Activated CD8-positive, alpha-beta T cell treated with anti-CD3 and anti-CD28 coated beads, Interleukin-2, amount 10 ng/mL, durations not matched to agents 7 days and 5 days (primary cell): ENCODE results near the gene FAR2. TPM values are rescaled to one million over a fixed set of nuclear protein-coding genes. Genes with fewer than 3 reads are reported as not detected.
"Not testable (repeated sequence)": the region's sequence is repeated elsewhere in the genome, so short reads cannot be mapped to it uniquely, and the experiment has no call there.

Source experiments
- ATAC-seq: fragments of 150-1000 bp; cut with Tn5 transposase; one replicate; pipeline ENCODE4 v1.10.0; 2021; ENCODE audit warnings: moderate library complexity
- CTCF ChIA-PET: fragments of 350-600 bp; sonication (Branson Sonifier 250); formaldehyde crosslinking; loops from one replicate; lab custom pipeline; 2021; ENCODE audit warnings: antibody characterized with exemption; lab: Charles Lee
- POLR2A ChIA-PET: fragments of 350-600 bp; sonication (Branson Sonifier 250); formaldehyde crosslinking; loops from one replicate; lab custom pipeline; 2021; ENCODE audit warnings: antibody characterized with exemption; lab: Charles Lee
- DNase-seq: peaks from one replicate; pipeline ENCODE4 v3.0.0-alpha.2; 2020
- H3K27ac Mint-ChIP-seq: one replicate; pipeline ENCODE4 v1.8.0; 2021; ENCODE audit warnings: mild to moderate bottlenecking, mixed read lengths
- H3K27me3 Mint-ChIP-seq: one replicate; pipeline ENCODE4 v1.8.0; 2021; ENCODE audit warnings: low read depth, mixed read lengths
- H3K36me3 Mint-ChIP-seq: one replicate; pipeline ENCODE4 v1.8.0; 2021; ENCODE audit warnings: low read depth, mixed read lengths
- H3K4me1 Mint-ChIP-seq: one replicate; pipeline ENCODE4 v1.8.0; 2021; ENCODE audit warnings: low read depth, mixed read lengths
- H3K4me3 Mint-ChIP-seq: one replicate; pipeline ENCODE4 v1.8.0; 2021; ENCODE audit warnings: mild to moderate bottlenecking, mixed read lengths
- H3K9me3 Mint-ChIP-seq: one replicate; pipeline ENCODE4 v1.8.0; 2022; ENCODE audit warnings: mixed read lengths; ENCODE audit not compliant: insufficient read depth
- total RNA-seq, 2 experiments: library from RNA; stranded (reverse); gene quantifications; one replicate each; pipeline ENCODE4 v1.2.3, GENCODE V29; 2021

FAR2 gene
- total RNA-seq, 2 experiments from 2014 or later = 16.7 to 20.8 TPM

DNA sequence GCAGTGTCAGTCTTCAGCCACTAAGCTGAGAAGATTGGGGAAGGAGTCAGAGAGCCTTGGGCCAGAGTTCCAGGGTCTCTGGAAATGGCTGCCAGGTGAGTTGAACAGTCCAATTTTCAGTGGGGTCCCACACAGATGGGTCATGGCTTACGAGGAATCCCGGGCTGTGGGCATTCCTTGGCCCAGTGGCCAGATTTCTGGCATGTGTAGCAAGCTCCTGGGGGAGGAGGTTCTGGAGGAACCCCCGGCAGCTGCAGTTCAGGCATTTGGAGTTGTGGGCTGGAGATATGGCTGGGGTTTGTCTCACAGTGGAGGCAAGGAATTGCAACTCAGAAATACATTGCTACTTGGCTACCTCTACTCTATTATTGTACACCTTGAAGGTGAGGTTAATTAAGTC, 10.8 kb upstream of the FAR2 start:
- ATAC-seq, H3K4me3 Mint-ChIP-seq, H3K27ac Mint-ChIP-seq: not testable (repeated sequence)

DNA sequence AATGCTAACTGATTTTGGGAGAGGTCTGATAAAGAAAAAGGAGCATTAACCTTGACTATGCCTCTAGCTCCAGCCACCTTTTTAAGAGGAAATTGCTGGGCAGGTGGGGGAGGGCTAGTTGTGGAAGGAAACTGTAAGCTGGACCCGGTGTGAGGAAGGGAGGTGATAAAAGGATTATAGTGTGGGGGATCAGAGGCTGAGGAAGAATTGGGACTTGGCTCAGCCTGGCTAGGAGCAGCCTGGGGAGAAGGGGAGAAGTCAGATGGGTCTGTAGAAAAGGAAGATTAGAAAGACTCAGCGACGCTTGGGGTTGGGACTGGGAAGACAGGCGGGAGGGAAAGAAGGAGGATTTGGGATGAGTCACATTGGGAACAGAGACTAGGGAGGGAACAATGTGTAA, 10.2 kb upstream of the FAR2 start:
- POLR2A ChIA-PET, H3K27me3 Mint-ChIP-seq, H3K36me3 Mint-ChIP-seq, DNase-seq, H3K4me3 Mint-ChIP-seq, H3K4me1 Mint-ChIP-seq, CTCF ChIA-PET, ATAC-seq, H3K27ac Mint-ChIP-seq: not testable (repeated sequence)
- peaks cover 21% of the 10 kb centered on the region for H3K9me3 Mint-ChIP-seq

More for the DNA sequence above, 10.8 kb upstream of the FAR2 start:
- CTCF ChIA-PET, H3K36me3 Mint-ChIP-seq, H3K27me3 Mint-ChIP-seq, DNase-seq, H3K4me1 Mint-ChIP-seq, POLR2A ChIA-PET: not testable (repeated sequence)
- H3K9me3 Mint-ChIP-seq = peaks cover 23% of the 10 kb centered on the region

DNA sequence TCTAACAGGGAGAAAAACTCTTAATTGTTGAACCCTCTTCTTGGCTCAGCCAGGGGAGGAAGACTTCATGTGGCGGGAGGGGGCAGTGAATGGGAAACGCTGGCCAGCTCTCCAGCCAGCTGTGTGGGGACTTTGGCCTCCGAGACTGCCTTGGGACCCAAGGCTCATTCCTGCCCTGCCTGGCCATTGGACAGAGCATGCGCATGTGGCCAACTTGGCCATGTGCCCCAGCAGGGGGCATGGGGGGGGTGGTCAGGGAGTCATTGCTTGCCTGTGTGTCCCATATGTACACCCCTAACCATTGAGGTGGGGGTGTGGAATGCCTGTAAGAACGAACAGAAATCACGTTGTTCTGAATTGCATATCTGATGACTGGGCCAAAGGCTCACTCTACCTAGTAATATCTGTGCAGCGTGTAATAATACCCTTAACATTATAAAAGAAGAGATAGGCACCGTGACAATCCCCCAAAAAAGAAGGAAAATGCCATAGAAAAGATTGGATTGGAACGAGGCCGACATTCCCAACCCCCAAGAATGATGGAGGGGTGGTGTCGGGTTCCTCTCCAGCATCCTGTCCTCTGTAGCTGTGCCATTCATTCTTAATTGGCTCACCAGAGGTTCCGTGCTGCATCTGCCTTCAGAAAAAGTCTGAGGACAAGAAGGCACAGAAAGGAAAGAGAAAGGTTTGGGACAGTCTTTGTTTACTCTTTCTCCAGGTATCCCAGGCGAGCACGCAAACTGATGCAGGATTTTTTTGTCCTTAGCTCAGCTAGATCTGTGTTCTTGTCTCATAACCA, 3.5 kb upstream of the FAR2 start:
- ATAC-seq = no peak
- Mint-ChIP-seq H3K36me3 (peaks cover 3% of the 10 kb centered on the region), H3K27ac (no peak overlapping the region), H3K27me3 (peaks cover 11% of the 10 kb centered on the region), H3K9me3 (peaks cover 10% of the 10 kb centered on the region), H3K4me1 (peaks cover 18% of the 10 kb centered on the region), H3K4me3 (no peak overlapping the region)
- no peak for DNase-seq
- POLR2A ChIA-PET = no interaction called here
- CTCF ChIA-PET = interaction anchor here (0.9 to 1.3 kb wide), 2 partner anchors 17 to 58 kb away, joined by 3 read pairs; no protein-coding TSS in a partner anchor

DNA sequence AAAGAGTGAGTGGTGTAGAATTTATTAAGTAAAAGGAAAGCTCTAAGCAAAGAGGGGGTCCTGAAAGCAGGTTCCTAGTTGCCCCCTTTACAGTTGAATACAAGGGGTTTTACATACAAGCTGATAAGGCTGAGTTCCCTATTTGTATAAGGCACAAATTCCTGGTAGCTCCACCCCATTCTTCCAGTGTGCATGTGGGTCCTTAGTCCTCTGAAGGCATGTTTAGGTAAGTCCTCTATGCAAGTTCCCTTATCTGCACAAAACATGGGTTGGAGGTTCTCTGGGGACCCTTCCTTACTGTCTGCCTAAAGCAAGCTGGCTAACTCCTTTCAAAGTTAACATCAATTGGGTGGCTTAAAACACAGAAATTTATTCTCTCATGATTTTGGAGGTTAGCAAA, 2.9 kb upstream of the FAR2 start:
- no peak for DNase-seq
- Mint-ChIP-seq H3K4me1 (peaks cover 23% of the 10 kb centered on the region), H3K9me3 (peaks cover 10% of the 10 kb centered on the region), H3K4me3 (no peak overlapping the region), H3K27me3 (peaks cover 11% of the 10 kb centered on the region), H3K27ac (no peak overlapping the region), H3K36me3 (peaks cover 3% of the 10 kb centered on the region)
- CTCF ChIA-PET = interaction anchor here (0.9 to 1.3 kb wide), 2 partner anchors 18 to 59 kb away, joined by 3 read pairs; no protein-coding TSS in a partner anchor
- POLR2A ChIA-PET = no interaction called here
- ATAC-seq = no peak

DNA sequence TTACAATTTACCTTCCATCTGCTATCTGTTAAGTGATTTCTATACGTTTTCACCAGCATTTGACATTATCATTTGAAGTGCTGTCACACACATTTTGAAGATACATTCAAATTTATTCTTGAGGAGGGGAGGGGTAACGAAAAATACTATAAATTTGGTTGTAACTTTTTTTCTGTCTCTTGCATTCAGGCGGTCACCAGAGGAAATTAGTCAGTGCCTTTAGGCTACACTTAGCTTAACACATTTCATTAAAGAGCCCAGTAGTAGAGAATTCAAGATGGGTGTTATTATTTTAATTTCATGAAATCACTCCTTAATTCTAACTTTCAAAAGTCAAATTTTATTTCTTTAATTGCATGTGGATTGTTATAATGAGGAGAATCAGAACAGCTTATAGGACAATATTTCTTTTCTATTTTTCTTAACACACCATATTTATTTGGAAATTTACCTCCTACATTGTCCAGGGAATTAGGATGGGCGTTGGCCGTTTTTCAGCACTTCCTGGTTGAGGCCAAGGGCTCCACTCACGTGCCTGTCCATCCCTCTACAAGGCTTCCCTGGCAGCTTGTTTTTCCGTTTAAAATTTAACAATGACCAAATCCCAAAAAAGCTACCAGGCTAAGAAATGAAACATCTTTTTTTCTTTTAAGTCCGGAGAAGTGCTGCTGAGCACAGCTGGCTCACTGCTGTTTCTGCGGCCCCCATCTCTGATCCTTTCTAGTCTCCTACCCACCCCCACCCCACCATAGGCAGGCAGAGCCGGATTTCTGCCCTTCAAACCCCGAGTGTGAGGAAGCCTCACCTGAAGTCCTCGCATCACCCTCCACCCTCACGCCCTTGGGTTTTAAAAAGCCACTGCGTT, 1.1 kb upstream of the FAR2 start:
- peak; percentile 24 for DNase-seq
- ATAC-seq = no peak
- peaks cover 4% of the 10 kb centered on the region for H3K9me3 Mint-ChIP-seq
- H3K36me3 Mint-ChIP-seq = peaks cover 1% of the 10 kb centered on the region
- H3K27ac Mint-ChIP-seq = peak overlapping the region; percentile 95
- ChIA-PET POLR2A (interaction anchor here (0.6 kb wide), 1 partner anchor 28 kb away, joined by 3 read pairs; no protein-coding TSS in a partner anchor), CTCF (interaction anchor here (0.7 to 1.0 kb wide), 2 partner anchors 24 to 59 kb away, joined by 3 to 5 read pairs; no protein-coding TSS in a partner anchor)
- peak overlapping the region; percentile 95 for H3K4me3 Mint-ChIP-seq
- peaks cover 28% of the 10 kb centered on the region for H3K4me1 Mint-ChIP-seq
- peaks cover 11% of the 10 kb centered on the region for H3K27me3 Mint-ChIP-seq

DNA sequence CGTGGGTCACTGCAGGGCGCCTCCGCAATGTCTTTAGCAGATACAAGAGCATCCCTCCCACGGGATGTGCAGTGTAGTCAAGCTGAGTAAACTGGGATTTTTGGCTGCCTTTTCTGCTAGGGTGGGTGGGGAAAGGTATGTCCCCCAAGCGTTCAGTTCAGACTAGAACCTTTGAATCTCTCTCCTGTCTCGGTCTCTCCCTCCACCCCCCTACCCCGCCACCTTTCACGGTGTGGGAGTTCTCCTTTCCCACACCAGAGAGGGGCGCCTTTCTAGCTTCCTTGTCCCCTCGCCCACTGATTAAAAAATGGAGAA, 525 bp upstream of the FAR2 start:
- peak overlapping the region; percentile 95 for H3K27ac Mint-ChIP-seq
- H3K9me3 Mint-ChIP-seq = no peaks in the 10 kb centered on the region
- H3K36me3 Mint-ChIP-seq = peaks cover 1% of the 10 kb centered on the region
- H3K4me3 Mint-ChIP-seq = peak overlapping the region; percentile 95
- DNase-seq (no peak), ATAC-seq (peak; percentile 15)
- H3K4me1 Mint-ChIP-seq = peaks cover 33% of the 10 kb centered on the region
- CTCF ChIA-PET = interaction anchor here (1.0 kb wide), 1 partner anchor 59 kb away, joined by 5 read pairs; no protein-coding TSS in a partner anchor
- peaks cover 11% of the 10 kb centered on the region for H3K27me3 Mint-ChIP-seq
- POLR2A ChIA-PET = interaction anchor here (0.6 kb wide), 1 partner anchor 29 kb away, joined by 3 read pairs; no protein-coding TSS in a partner anchor

DNA sequence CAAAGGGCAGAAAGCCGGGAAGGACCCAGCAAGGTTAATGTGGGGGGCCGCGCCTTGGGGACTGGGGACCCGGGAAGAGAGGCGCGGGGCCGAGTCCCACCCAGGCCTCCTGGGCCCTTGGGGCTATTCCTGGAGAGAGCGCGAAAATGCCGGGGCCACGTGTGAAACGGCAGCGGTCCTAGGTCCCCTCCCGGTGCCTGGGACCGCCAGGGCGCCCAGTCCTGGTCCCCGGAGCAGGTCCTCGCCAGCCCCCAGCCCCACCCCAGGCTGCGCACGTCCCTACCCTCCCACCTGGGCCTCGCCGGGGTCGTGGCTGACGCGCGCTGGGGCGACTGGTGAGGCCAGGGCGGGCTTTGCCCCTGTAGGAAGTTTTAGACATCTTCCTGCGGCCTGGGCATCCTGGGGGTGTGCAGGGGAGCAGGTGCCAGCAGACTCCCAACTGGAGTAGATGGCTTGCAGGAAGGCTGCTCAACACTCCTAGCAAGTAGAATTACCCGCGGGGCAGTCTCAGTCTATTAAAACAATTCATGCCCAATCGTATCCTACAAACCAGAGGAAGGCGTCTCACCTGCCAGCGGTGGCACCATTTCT, 708 bp downstream of the FAR2 start:
- peak; percentile 22 for DNase-seq
- CTCF ChIA-PET = no interaction called here

DNA sequence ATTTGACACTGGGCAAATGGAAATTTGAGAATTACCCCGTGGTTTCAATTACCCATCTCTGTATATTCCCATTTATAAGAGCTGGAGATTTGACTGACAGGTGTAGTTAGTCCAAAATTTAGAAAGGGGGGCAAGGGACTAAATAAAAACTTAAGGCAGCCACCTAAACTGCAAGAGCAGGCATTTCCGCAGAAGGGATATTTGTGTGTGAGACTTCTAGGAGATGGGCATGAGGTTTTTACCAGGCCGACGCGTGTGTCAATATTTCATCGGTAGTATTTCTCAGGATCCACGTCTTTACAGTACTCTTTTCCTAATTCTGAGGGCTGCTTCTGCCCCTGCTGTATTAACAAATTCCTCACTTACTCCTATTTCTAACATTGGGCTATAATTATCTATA, 1.4 kb downstream of the FAR2 start:
- Mint-ChIP-seq H3K9me3 (no peaks in the 10 kb centered on the region), H3K27ac (peak overlapping the region; percentile 68), H3K4me1 (peaks cover 36% of the 10 kb centered on the region), H3K4me3 (peak overlapping the region; percentile 95), H3K36me3 (peaks cover 1% of the 10 kb centered on the region), H3K27me3 (peaks cover 11% of the 10 kb centered on the region)
- CTCF ChIA-PET = no interaction called here
- no peak for ATAC-seq
- POLR2A ChIA-PET = no interaction called here
- DNase-seq = no peak

More for the DNA sequence above, 708 bp downstream of the FAR2 start:
- POLR2A ChIA-PET = no interaction called here
- no peaks in the 10 kb centered on the region for H3K9me3 Mint-ChIP-seq
- peak overlapping the region; percentile 95 for H3K4me3 Mint-ChIP-seq
- peaks cover 11% of the 10 kb centered on the region for H3K27me3 Mint-ChIP-seq
- peak overlapping the region; percentile 95 for H3K27ac Mint-ChIP-seq
- ATAC-seq = peak; percentile 37
- peaks cover 33% of the 10 kb centered on the region for H3K4me1 Mint-ChIP-seq
- H3K36me3 Mint-ChIP-seq = peaks cover 1% of the 10 kb centered on the region

DNA sequence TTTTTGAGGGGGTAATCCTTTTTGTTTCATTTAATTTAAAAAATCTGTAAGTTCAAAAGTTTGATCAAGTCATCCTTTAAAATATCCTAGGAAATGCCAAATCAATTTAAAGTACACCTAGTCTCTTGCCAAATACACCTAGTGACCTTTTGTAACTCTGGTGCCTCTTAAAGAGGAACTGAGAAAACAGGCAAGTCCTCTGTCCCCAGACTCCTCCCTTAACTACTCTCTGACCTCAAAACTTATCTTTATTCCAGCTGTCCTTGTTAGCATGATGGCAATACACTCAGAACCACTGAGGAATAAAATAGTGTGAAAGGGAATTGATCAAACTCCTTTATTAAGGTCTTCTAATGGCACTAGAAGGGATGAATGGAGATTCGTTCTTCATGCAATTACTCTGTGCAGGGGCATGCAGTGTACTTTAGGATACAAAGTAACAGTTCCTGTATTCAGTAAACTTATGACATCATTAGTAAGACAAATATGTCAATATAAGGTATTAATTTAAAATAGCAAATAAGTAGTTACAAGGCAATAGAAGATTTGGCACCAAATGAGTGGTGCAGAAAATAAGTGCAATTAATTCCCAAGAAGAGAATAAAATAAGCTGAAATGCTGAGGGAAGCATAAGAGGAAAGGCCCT, 3.3 kb downstream of the FAR2 start:
- ChIA-PET CTCF (no interaction called here), POLR2A (no interaction called here)
- H3K36me3 Mint-ChIP-seq = peaks cover 3% of the 10 kb centered on the region
- ATAC-seq (no peak), DNase-seq (no peak)
- peaks cover 36% of the 10 kb centered on the region for H3K4me1 Mint-ChIP-seq
- H3K4me3 Mint-ChIP-seq = no peak overlapping the region
- H3K27me3 Mint-ChIP-seq = peaks cover 4% of the 10 kb centered on the region
- no peak overlapping the region for H3K27ac Mint-ChIP-seq
- H3K9me3 Mint-ChIP-seq = no peaks in the 10 kb centered on the region

DNA sequence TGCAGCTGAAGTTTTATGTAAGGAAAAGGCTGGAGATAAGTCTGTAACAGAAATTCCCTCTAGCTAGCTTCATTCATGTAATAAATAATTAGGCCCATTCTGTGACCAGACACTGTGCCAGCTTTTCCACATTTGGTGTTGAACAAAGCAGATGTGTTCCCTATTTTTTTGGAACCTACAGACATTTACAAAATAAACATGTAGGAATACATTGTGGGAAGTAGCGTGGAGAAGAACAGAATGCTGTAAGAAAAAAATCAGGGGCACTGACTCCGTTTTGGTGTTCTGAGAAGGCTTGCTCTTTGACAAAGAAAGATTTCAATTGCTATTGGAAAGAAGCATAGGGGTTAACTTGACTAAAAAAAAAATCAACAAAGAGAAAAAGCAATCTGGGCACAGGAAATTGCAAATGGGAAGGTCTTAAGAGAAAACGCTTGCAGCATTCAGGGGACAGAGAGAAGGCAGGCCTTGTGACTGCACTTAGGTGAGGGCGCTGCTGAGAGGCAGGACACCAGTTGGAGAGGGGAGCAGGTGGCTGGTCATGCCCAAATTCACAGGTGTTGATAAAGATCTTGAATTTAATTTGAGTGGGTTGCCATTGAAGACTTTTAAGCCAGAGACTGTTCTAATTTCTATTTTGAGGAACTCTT, 4.0 kb downstream of the FAR2 start:
- DNase-seq (no peak), ATAC-seq (no peak)
- Mint-ChIP-seq H3K4me3 (no peak overlapping the region), H3K27ac (no peak overlapping the region), H3K27me3 (peaks cover 2% of the 10 kb centered on the region), H3K36me3 (peaks cover 3% of the 10 kb centered on the region), H3K4me1 (peaks cover 30% of the 10 kb centered on the region), H3K9me3 (no peaks in the 10 kb centered on the region)
- ChIA-PET POLR2A (no interaction called here), CTCF (no interaction called here)

DNA sequence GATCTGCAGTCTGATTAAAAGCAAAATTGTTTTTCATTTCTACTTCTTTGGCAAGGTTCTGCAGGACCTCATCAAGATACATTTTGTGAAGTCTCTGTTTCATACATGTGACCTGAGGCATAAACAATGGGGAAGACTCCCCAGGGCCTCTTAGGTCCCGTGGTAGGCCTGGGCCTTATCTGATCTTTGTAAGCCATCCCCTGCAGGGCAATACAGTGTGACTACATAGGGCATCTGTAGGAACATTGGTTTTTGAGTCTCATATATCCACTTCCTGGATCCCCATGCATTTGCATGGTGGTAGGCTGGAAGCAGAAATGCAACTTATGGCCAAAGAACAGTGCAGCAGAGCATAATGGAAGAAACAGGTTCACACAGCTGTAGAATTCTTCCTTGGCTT, 6.0 kb downstream of the FAR2 start:
- no peak overlapping the region for H3K27ac Mint-ChIP-seq
- H3K4me1 Mint-ChIP-seq = peaks cover 35% of the 10 kb centered on the region
- ATAC-seq (peak; percentile 36), DNase-seq (no peak)
- ChIA-PET POLR2A (no interaction called here), CTCF (no interaction called here)
- no peak overlapping the region for H3K4me3 Mint-ChIP-seq
- peaks cover 2% of the 10 kb centered on the region for H3K27me3 Mint-ChIP-seq
- H3K36me3 Mint-ChIP-seq = peaks cover 6% of the 10 kb centered on the region
- H3K9me3 Mint-ChIP-seq = no peaks in the 10 kb centered on the region
